ENCODE results near the gene ARID5A. TPM values are rescaled to one million over a fixed set of nuclear protein-coding genes. Genes with fewer than 3 reads are reported as not detected.

Gene ARID5A
- total RNA-seq, 1 experiment from 2014 or later: 7.3 TPM

DNA sequence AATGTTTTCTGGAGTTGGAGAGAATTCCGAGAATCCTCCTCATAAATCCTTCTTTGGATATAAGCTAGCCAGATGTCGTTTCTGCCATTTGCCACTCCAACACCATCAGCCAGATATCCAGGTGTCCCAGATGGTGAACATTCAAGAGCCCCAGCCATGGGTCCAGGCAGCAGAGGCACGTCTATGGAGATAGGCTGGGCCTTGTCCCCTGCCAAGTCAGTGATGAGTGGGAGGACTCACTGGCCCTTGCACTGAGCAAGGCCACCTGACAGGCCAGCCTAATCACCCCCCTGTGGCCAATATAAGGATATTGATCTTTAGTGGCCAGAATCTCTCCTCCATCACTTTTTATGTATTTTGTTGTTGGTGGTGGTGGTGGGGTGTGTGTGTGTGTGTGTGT lies 28.0 kb downstream of the ARID5A start:
- H3K4me3 ChIP-seq (ENCODE audit: low read depth, low read length, poor library complexity, severe bottlenecking): no peak overlapping the region
- intact Hi-C loops (cut with micrococcal nuclease; ENCODE audit: unreplicated experiment): no loop called here
- H3K4me1 ChIP-seq (ENCODE audit: insufficient read depth, low read length, poor library complexity, severe bottlenecking): no peaks in the 10 kb centered on the region
- ChIA-PET CTCF (no interaction called here), POLR2A (ENCODE audit: low non-redundant PET) (no interaction called here)
- no peak overlapping the region for H3K27ac ChIP-seq (ENCODE audit: low read depth, low read length, poor library complexity, severe bottlenecking)
- H3K9me3 ChIP-seq (ENCODE audit: low read depth, low read length, poor library complexity, severe bottlenecking): no peaks in the 10 kb centered on the region
- TF ChIP-seq, protein P1, sequence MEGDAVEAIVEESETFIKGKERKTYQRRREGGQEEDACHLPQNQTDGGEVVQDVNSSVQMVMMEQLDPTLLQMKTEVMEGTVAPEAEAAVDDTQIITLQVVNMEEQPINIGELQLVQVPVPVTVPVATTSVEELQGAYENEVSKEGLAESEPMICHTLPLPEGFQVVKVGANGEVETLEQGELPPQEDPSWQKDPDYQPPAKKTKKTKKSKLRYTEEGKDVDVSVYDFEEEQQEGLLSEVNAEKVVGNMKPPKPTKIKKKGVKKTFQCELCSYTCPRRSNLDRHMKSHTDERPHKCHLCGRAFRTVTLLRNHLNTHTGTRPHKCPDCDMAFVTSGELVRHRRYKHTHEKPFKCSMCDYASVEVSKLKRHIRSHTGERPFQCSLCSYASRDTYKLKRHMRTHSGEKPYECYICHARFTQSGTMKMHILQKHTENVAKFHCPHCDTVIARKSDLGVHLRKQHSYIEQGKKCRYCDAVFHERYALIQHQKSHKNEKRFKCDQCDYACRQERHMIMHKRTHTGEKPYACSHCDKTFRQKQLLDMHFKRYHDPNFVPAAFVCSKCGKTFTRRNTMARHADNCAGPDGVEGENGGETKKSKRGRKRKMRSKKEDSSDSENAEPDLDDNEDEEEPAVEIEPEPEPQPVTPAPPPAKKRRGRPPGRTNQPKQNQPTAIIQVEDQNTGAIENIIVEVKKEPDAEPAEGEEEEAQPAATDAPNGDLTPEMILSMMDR (conservative IDR thresholded peaks at IDR 0.05; ENCODE audit: low read depth, low read length): no peak
- TF ChIP-seq EZH2 (IDR thresholded peaks at IDR 0.05; ENCODE audit: borderline replicate concordance, low read depth, low read length, poor library complexity, severe bottlenecking): no peak
- no peaks in the 10 kb centered on the region for H3K36me3 ChIP-seq (ENCODE audit: insufficient read depth, low read length, poor library complexity, severe bottlenecking)
- no peaks in the 10 kb centered on the region for H3K27me3 ChIP-seq (replicated peaks; ENCODE audit: insufficient read depth, low read depth, low read length, poor library complexity)
- no peak for DNase-seq (ENCODE audit: low spot score)
- BruUV-seq (replicated peaks): no TSS peak

GRCh38 chr2:96565111-96565510 lies 28.6 kb downstream of the ARID5A start:
- ChIA-PET POLR2A (ENCODE audit: low non-redundant PET) (no interaction called here), CTCF (no interaction called here)
- no peaks in the 10 kb centered on the region for H3K9me3 ChIP-seq (ENCODE audit: low read depth, low read length, poor library complexity, severe bottlenecking)
- DNase-seq (ENCODE audit: low spot score): no peak
- H3K36me3 ChIP-seq (ENCODE audit: insufficient read depth, low read length, poor library complexity, severe bottlenecking): no peaks in the 10 kb centered on the region
- BruUV-seq (replicated peaks): no TSS peak
- no peak overlapping the region for H3K4me3 ChIP-seq (ENCODE audit: low read depth, low read length, poor library complexity, severe bottlenecking)
- H3K27me3 ChIP-seq (replicated peaks; ENCODE audit: insufficient read depth, low read depth, low read length, poor library complexity): no peaks in the 10 kb centered on the region
- TF ChIP-seq EZH2 (IDR thresholded peaks at IDR 0.05; ENCODE audit: borderline replicate concordance, low read depth, low read length, poor library complexity, severe bottlenecking): no peak
- TF ChIP-seq, protein P1 (conservative IDR thresholded peaks at IDR 0.05; ENCODE audit: low read depth, low read length): no peak
- intact Hi-C loops (cut with micrococcal nuclease; ENCODE audit: unreplicated experiment): no loop called here
- H3K4me1 ChIP-seq (ENCODE audit: insufficient read depth, low read length, poor library complexity, severe bottlenecking): no peaks in the 10 kb centered on the region
- no peak overlapping the region for H3K27ac ChIP-seq (ENCODE audit: low read depth, low read length, poor library complexity, severe bottlenecking)

DNA sequence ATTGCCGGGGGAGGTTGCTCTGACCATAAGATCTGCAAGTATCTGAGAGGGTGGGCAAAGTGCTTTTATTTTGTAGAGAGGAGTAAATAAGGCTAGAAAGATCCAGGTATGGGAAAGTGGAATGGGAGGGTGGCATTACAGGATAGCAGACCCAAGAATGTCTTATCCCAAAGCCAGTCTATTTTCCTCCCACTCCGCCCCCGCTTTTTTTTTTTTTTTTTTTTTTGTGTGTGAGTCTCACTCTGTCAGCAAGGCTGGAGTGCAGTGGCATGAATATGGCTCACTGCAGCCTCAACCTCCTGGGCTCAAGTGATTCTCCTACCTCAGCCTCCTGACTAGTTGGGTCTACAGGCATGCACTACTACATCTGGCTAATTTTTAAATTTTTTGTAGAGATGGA lies 31.5 kb downstream of the ARID5A start:
- intact Hi-C loops (cut with micrococcal nuclease; ENCODE audit: unreplicated experiment): no loop called here
- ChIA-PET CTCF (no interaction called here), POLR2A (ENCODE audit: low non-redundant PET) (no interaction called here)
- no peaks in the 10 kb centered on the region for H3K36me3 ChIP-seq (ENCODE audit: insufficient read depth, low read length, poor library complexity, severe bottlenecking)
- H3K9me3 ChIP-seq (ENCODE audit: low read depth, low read length, poor library complexity, severe bottlenecking): no peaks in the 10 kb centered on the region
- TF ChIP-seq, protein P1 (conservative IDR thresholded peaks at IDR 0.05; ENCODE audit: low read depth, low read length): no peak
- no peak for TF ChIP-seq EZH2 (IDR thresholded peaks at IDR 0.05; ENCODE audit: borderline replicate concordance, low read depth, low read length, poor library complexity, severe bottlenecking)
- no peak overlapping the region for H3K27ac ChIP-seq (ENCODE audit: low read depth, low read length, poor library complexity, severe bottlenecking)
- no peak overlapping the region for H3K4me3 ChIP-seq (ENCODE audit: low read depth, low read length, poor library complexity, severe bottlenecking)
- H3K4me1 ChIP-seq (ENCODE audit: insufficient read depth, low read length, poor library complexity, severe bottlenecking): no peaks in the 10 kb centered on the region
- BruUV-seq (replicated peaks): no TSS peak
- DNase-seq (ENCODE audit: low spot score): no peak
- no peaks in the 10 kb centered on the region for H3K27me3 ChIP-seq (replicated peaks; ENCODE audit: insufficient read depth, low read depth, low read length, poor library complexity)
